Ishikawa (cell line): ENCODE data around the gene ANKRD33.

Experiments
- CEBPB ChIP-seq: IDR thresholded peaks from 2 replicates; pipeline ENCODE4 v1.6.1; 2012
- FOXM1 ChIP-seq: IDR thresholded peaks from 2 replicates; pipeline ENCODE4 v1.6.1; 2012; ENCODE audit warnings: low read depth, borderline replicate concordance
- NFIC ChIP-seq: IDR thresholded peaks from 2 replicates; pipeline ENCODE4 v1.6.1; 2012
- RAD21 ChIP-seq: IDR thresholded peaks from 2 replicates; pipeline ENCODE4 v1.6.1; 2012; ENCODE audit warnings: low read depth
- TF ChIP-seq, protein P1 (sequence below): IDR thresholded peaks from 2 replicates; pipeline ENCODE4 v1.6.1; 2012

DNA sequence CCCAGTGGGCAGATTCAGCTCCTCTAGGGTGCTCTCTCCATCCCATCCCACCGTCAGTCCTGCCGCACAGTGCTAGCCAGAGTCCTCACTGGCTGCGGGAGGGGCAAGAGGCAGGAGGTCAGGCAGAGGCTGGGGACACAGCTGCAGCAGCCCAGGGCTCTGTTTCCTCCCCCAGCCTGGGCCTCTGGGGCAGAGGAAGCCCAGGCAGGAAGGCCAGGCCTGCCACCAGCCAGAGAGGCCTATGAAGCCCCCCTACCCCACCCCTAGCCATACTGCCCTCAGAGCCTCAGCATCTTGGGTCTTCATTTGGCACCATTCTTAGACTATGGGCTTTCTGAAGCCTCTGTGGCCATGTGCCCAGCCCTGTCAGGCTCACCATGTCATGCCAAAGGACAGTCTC, 22.8 kb downstream of the ANKRD33 start:
- no peak for TF ChIP-seq RAD21
- TF ChIP-seq NFIC, result no peak
- TF ChIP-seq, protein P1, sequence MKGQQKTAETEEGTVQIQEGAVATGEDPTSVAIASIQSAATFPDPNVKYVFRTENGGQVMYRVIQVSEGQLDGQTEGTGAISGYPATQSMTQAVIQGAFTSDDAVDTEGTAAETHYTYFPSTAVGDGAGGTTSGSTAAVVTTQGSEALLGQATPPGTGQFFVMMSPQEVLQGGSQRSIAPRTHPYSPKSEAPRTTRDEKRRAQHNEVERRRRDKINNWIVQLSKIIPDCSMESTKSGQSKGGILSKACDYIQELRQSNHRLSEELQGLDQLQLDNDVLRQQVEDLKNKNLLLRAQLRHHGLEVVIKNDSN, result no peak
- no peak for TF ChIP-seq FOXM1
- TF ChIP-seq CEBPB, result no peak
